ENCODE data around the gene MAP2K3. TPM values are rescaled to one million over a fixed set of nuclear protein-coding genes. Genes with fewer than 3 reads are reported as not detected.

MAP2K3 gene
- total RNA-seq, 4 donors from 2014 or later: 3.3 to 37.0 (median 12.5) TPM

- TF ChIP-seq POLR2A (IDR thresholded peaks at IDR 0.05): no peak
- TF ChIP-seq, protein P1, sequence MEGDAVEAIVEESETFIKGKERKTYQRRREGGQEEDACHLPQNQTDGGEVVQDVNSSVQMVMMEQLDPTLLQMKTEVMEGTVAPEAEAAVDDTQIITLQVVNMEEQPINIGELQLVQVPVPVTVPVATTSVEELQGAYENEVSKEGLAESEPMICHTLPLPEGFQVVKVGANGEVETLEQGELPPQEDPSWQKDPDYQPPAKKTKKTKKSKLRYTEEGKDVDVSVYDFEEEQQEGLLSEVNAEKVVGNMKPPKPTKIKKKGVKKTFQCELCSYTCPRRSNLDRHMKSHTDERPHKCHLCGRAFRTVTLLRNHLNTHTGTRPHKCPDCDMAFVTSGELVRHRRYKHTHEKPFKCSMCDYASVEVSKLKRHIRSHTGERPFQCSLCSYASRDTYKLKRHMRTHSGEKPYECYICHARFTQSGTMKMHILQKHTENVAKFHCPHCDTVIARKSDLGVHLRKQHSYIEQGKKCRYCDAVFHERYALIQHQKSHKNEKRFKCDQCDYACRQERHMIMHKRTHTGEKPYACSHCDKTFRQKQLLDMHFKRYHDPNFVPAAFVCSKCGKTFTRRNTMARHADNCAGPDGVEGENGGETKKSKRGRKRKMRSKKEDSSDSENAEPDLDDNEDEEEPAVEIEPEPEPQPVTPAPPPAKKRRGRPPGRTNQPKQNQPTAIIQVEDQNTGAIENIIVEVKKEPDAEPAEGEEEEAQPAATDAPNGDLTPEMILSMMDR (IDR thresholded peaks at IDR 0.05): no peak
- DNase-seq: no peak
- Histone ChIP-seq H3K27me3 (no peaks in the 10 kb centered on the region), H3K36me3 (no peaks in the 10 kb centered on the region), H3K27ac (no peak overlapping the region), H3K9me3 (no peaks in the 10 kb centered on the region), H3K4me1 (no peaks in the 10 kb centered on the region), H3K4me3 (no peak overlapping the region)
- intact Hi-C loops (cut with DNase I; ENCODE audit: low total_unique reads): no loop called here
Observed at GRCh38 chr17:21354796-21355385, 70.4 kb downstream of the MAP2K3 start.

DNA sequence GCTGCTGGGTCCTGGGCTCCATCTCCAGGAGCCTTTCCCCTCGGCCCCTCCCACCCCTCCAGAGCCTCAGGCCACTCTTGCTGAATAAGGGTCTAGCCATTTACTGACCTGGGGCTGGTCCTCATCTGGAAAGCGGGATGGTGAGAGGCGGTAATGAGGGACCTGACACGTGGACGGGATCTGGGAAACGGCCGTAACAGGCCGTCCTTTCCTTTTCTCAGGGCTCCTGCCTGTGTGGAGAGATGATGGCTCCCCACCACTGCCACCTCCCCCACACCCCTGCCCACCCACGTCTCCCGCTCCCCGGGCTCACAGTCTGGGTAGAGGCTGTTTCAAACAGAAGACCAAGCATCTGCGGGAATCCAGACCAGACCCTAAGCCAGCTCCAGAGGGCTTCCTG lies 71.1 kb downstream of the MAP2K3 start:
- Histone ChIP-seq H3K36me3 (no peaks in the 10 kb centered on the region), H3K4me1 (no peaks in the 10 kb centered on the region), H3K4me3 (no peak overlapping the region), H3K27me3 (no peaks in the 10 kb centered on the region), H3K27ac (no peak overlapping the region), H3K9me3 (no peaks in the 10 kb centered on the region)
- intact Hi-C loops (cut with DNase I; ENCODE audit: low total_unique reads): no loop called here
- no peak for TF ChIP-seq POLR2A (IDR thresholded peaks at IDR 0.05)
- TF ChIP-seq, protein P1 (IDR thresholded peaks at IDR 0.05): no peak
- DNase-seq: no peak

DNA sequence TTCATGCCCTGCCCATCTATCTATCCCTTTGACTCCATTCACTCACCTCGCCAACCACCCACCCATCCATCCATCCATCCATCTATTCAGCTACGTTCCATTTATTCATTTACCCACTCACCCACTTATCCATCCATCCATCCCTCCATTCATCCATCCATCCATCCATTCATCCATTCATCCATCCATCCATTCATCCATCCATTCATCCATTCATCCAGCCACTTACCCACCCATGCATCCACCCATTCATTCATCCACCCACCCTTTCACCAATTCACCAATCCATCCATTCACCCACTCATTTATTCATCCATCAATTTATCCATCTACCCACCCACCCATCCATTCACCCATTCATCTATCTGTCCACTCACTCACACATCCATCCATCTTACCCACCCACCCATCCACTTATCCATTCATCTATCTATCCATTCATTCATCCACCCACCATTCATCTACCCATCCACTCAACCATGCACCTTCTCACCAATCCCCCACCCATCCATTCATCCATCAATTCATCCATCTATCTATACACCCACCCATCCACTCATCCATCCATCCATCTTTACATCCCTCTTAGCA lies 72.1 kb downstream of the MAP2K3 start:
- H3K27me3 ChIP-seq: no peaks in the 10 kb centered on the region
- no peaks in the 10 kb centered on the region for H3K4me1 ChIP-seq
- intact Hi-C loops (cut with DNase I; ENCODE audit: low total_unique reads): no loop called here
- H3K4me3 ChIP-seq: no peak overlapping the region
- no peak overlapping the region for H3K27ac ChIP-seq
- H3K9me3 ChIP-seq: no peaks in the 10 kb centered on the region
- no peak for DNase-seq
- TF ChIP-seq POLR2A (IDR thresholded peaks at IDR 0.05): no peak
- TF ChIP-seq, protein P1 (IDR thresholded peaks at IDR 0.05): no peak
- H3K36me3 ChIP-seq: no peaks in the 10 kb centered on the region

- no peak overlapping the region for H3K4me3 ChIP-seq
- no peaks in the 10 kb centered on the region for H3K36me3 ChIP-seq
- DNase-seq: no peak
- no peaks in the 10 kb centered on the region for H3K4me1 ChIP-seq
- H3K27ac ChIP-seq: no peak overlapping the region
- intact Hi-C loops (cut with DNase I; ENCODE audit: low total_unique reads): no loop called here
- H3K9me3 ChIP-seq: no peaks in the 10 kb centered on the region
- no peak for TF ChIP-seq POLR2A (IDR thresholded peaks at IDR 0.05)
- TF ChIP-seq, protein P1 (IDR thresholded peaks at IDR 0.05): no peak
- H3K27me3 ChIP-seq: no peaks in the 10 kb centered on the region
Observed at GRCh38 chr17:21357281-21357680, 72.8 kb downstream of the MAP2K3 start.

DNA sequence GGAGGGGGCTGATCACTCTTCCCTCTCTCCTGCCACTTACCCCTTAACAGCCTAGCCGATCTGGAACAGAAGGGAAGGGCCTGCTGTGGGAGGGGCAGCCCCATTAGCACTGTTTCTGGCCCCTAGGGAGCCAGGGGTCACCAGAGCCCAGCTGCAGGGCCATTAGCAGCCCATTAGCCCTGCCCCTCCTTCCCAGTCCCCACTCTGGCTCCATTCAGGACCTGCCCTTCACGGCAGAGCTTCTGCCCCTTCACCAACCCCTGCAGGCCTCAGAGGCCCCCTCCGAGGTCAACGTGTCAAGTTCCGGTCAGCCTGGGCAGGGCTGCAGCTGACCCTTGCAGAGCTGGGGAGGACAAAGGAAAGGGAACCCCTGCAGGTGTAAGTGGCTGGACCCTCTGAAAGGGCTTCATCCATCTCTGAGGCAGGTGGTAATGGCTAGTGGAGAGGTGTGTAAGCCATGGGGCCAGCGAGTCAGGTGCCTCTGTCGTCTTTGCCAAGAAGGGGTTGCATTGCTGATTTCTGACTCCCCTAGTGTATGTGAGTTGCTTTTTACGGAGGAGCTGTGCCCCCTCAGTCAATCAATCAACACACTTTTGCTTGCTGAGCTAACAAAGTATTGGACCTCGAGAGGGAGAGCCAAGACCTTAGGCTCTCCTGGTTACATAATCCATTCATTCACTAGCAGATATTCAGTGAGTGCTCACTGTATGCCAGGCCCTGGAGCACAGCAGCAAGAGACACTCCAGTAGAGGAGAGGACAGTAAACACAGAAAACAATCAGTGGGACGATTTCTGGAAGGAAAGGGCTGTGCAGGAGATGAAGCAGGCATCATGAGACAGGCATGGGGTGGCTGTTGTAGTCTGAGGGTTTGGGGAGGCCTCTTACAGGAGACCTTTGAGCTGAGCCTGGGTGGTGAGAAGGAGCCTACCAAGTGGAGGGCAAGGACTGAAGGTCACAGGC lies 73.5 kb downstream of the MAP2K3 start:
- H3K36me3 ChIP-seq: no peaks in the 10 kb centered on the region

More for the DNA sequence above, 73.5 kb downstream of the MAP2K3 start:
- TF ChIP-seq, protein P1 (IDR thresholded peaks at IDR 0.05): no peak
- no peak for TF ChIP-seq POLR2A (IDR thresholded peaks at IDR 0.05)
- Histone ChIP-seq H3K27me3 (no peaks in the 10 kb centered on the region), H3K4me3 (no peak overlapping the region), H3K4me1 (no peaks in the 10 kb centered on the region), H3K27ac (no peak overlapping the region), H3K9me3 (no peaks in the 10 kb centered on the region)
- intact Hi-C loops (cut with DNase I; ENCODE audit: low total_unique reads): no loop called here
- DNase-seq: no peak
